ENCODE results near the gene TNNC1.

- TF ChIP-seq CTCF (conservative IDR thresholded peaks at IDR 0.05 in 1 of 2, IDR thresholded peaks at IDR 0.05 in 1 of 2; ENCODE audit: low read depth in 1 of 2, low read length in 2 of 2) (no peak), EZH2 (IDR thresholded peaks at IDR 0.05; ENCODE audit: low read length, missing control alignments) (no peak)
These were observed 19.8 kb downstream of the TNNC1 start for GRCh38 chr3:52433996-52434479.
